ENCODE measurements around the gene PPL.
"Not testable (repeated sequence)": the region's sequence is repeated elsewhere in the genome, so short reads cannot be mapped to it uniquely, and the experiment has no call there.

PPL gene

GRCh38 chr16:4966736-4967453, 29.9 kb upstream of the PPL start:
- TF ChIP-seq GATA1 (IDR thresholded peaks at IDR 0.05; ENCODE audit: low read depth, low read length) (no peak), POLR2A (IDR thresholded peaks at IDR 0.05; ENCODE audit: low read length) (no peak)

GRCh38 chr16:4963527-4963926, 26.6 kb upstream of the PPL start:
- DNase-seq: not testable (repeated sequence)

More at GRCh38 chr16:4966736-4967453, 29.9 kb upstream of the PPL start:
- DNase-seq: no peak

GRCh38 chr16:4962716-4963115, 25.8 kb upstream of the PPL start:
- DNase-seq: no peak
- TF ChIP-seq GATA1 (IDR thresholded peaks at IDR 0.05; ENCODE audit: low read depth, low read length) (no peak), POLR2A (IDR thresholded peaks at IDR 0.05; ENCODE audit: low read length) (no peak)

- TF ChIP-seq GATA1 (IDR thresholded peaks at IDR 0.05; ENCODE audit: low read depth, low read length): no peak
- TF ChIP-seq POLR2A (IDR thresholded peaks at IDR 0.05; ENCODE audit: low read length): no peak
- no peak for DNase-seq
Measured at GRCh38 chr16:4960579-4960978, 23.6 kb upstream of the PPL start.

GRCh38 chr16:4958510-4959438, 21.8 kb upstream of the PPL start:
- TF ChIP-seq POLR2A (IDR thresholded peaks at IDR 0.05; ENCODE audit: low read length) (no peak), GATA1 (IDR thresholded peaks at IDR 0.05; ENCODE audit: low read depth, low read length) (no peak)
- DNase-seq: no peak

GRCh38 chr16:4957720-4958509, 21.0 kb upstream of the PPL start, which contains the start of gene SEC14L5:
Gene SEC14L5, plus strand, starts transcription at chr16:4958330. Its CDS starts 994 bp downstream, at chr16:4959324.
- DNase-seq: peak; percentile 97 to 98
- TF ChIP-seq POLR2A (IDR thresholded peaks at IDR 0.05; ENCODE audit: low read length) (no peak), GATA1 (IDR thresholded peaks at IDR 0.05; ENCODE audit: low read depth, low read length) (no peak)

- TF ChIP-seq POLR2A (IDR thresholded peaks at IDR 0.05; ENCODE audit: low read length) (no peak), GATA1 (IDR thresholded peaks at IDR 0.05; ENCODE audit: low read depth, low read length) (no peak)
- no peak for DNase-seq
Measured at GRCh38 chr16:4957420-4957719, 20.4 kb upstream of the PPL start.

GRCh38 chr16:4954714-4955113, 17.8 kb upstream of the PPL start:
- TF ChIP-seq POLR2A (IDR thresholded peaks at IDR 0.05; ENCODE audit: low read length) (no peak), GATA1 (IDR thresholded peaks at IDR 0.05; ENCODE audit: low read depth, low read length) (no peak)

GRCh38 chr16:4951583-4951982, 14.6 kb upstream of the PPL start:
- DNase-seq: not testable (repeated sequence)

More at GRCh38 chr16:4954714-4955113, 17.8 kb upstream of the PPL start:
- no peak for DNase-seq

- TF ChIP-seq GATA1 (IDR thresholded peaks at IDR 0.05; ENCODE audit: low read depth, low read length) (no peak), POLR2A (IDR thresholded peaks at IDR 0.05; ENCODE audit: low read length) (no peak)
- DNase-seq: no peak
Measured at GRCh38 chr16:4949986-4950385, 13.0 kb upstream of the PPL start.

GRCh38 chr16:4948903-4949766, 12.2 kb upstream of the PPL start:
- TF ChIP-seq POLR2A (IDR thresholded peaks at IDR 0.05; ENCODE audit: low read length): no peak
- TF ChIP-seq GATA1 (IDR thresholded peaks at IDR 0.05; ENCODE audit: low read depth, low read length): no peak
- DNase-seq: no peak

GRCh38 chr16:4947722-4948503, 11.0 kb upstream of the PPL start:
- no peak for TF ChIP-seq POLR2A (IDR thresholded peaks at IDR 0.05; ENCODE audit: low read length)
- TF ChIP-seq GATA1 (IDR thresholded peaks at IDR 0.05; ENCODE audit: low read depth, low read length): no peak

More at GRCh38 chr16:4947722-4948503, 11.0 kb upstream of the PPL start:
- no peak for DNase-seq
